ENCODE data around the gene INSYN1.
A peak's percentile ranks its signal among the peaks of the same experiment; 100 is the strongest.
"Not testable (repeated sequence)": the region's sequence is repeated elsewhere in the genome, so short reads cannot be mapped to it uniquely, and the experiment has no call there.

Gene INSYN1

GRCh38 chr15:73709686-73710085, 43.5 kb downstream of the INSYN1 start:
- no peak for DNase-seq

GRCh38 chr15:73709241-73709640, 43.9 kb downstream of the INSYN1 start:
- DNase-seq, result no peak

- DNase-seq, result no peak
Measured at GRCh38 chr15:73708691-73709090, 44.5 kb downstream of the INSYN1 start.

- peak; percentile 62 for DNase-seq
Measured at GRCh38 chr15:73704869-73705645, 48.1 kb downstream of the INSYN1 start.

GRCh38 chr15:73704142-73704868, 48.8 kb downstream of the INSYN1 start:
- DNase-seq, result not testable (repeated sequence)

GRCh38 chr15:73703601-73704000, 49.5 kb downstream of the INSYN1 start:
- not testable (repeated sequence) for DNase-seq

GRCh38 chr15:73702311-73703239, 50.6 kb downstream of the INSYN1 start:
- DNase-seq, result not testable (repeated sequence)

- DNase-seq, result peak; percentile 67
Measured at GRCh38 chr15:73700041-73700842, 52.9 kb downstream of the INSYN1 start.

GRCh38 chr15:73699249-73700040, 53.7 kb downstream of the INSYN1 start:
- DNase-seq, result no peak

- peak; percentile 65 for DNase-seq
Measured at GRCh38 chr15:73697033-73697467, 56.1 kb downstream of the INSYN1 start.

- no peak for DNase-seq
Measured at GRCh38 chr15:73696641-73697001, 56.5 kb downstream of the INSYN1 start.

- no peak for DNase-seq
Measured at GRCh38 chr15:73695773-73696640, 57.1 kb downstream of the INSYN1 start.

- DNase-seq, result no peak
Measured at GRCh38 chr15:73694419-73694818, 58.7 kb downstream of the INSYN1 start.

- no peak for DNase-seq
Measured at GRCh38 chr15:73691396-73691795, 61.8 kb downstream of the INSYN1 start.

- DNase-seq, result no peak
Measured at GRCh38 chr15:73688455-73688854, 64.7 kb downstream of the INSYN1 start.

- DNase-seq, result no peak
Measured at GRCh38 chr15:73687351-73687750, 65.8 kb downstream of the INSYN1 start.

- DNase-seq, result no peak
Measured at GRCh38 chr15:73686781-73687256, 66.3 kb downstream of the INSYN1 start.

GRCh38 chr15:73685981-73686380, 67.2 kb downstream of the INSYN1 start:
- DNase-seq, result no peak

Data from stimulated activated CD4-positive, alpha-beta T cell treated with anti-CD3 and anti-CD28 coated beads, Interleukin-12 subunit alpha, Interleukin-12 subunit beta, amount 100 ng/mL, for 4 hours (primary cell).